SK-N-MC (cell line): ENCODE results near the gene SNAPC2.

Experiments used
- EZH2 ChIP-seq: fragments of 200-600 bp; sonication (generic); IDR thresholded peaks from one replicate; pipeline ENCODE4 v1.6.1; 2017; ENCODE audit warnings: antibody characterized with exemption
- FOXP2 ChIP-seq: optimal IDR thresholded peaks from 2 replicates; pipeline ENCODE3; 2011; ENCODE audit warnings: mild to moderate bottlenecking, moderate library complexity; ENCODE audit not compliant: insufficient read depth; ENCODE audit errors: extremely low read length, control extremely low read depth
- POLR2AphosphoS5 ChIP-seq: IDR thresholded peaks from 2 replicates; pipeline ENCODE4 v1.6.1; 2012; ENCODE audit warnings: mild to moderate bottlenecking, low read depth, low read length, borderline replicate concordance

DNA sequence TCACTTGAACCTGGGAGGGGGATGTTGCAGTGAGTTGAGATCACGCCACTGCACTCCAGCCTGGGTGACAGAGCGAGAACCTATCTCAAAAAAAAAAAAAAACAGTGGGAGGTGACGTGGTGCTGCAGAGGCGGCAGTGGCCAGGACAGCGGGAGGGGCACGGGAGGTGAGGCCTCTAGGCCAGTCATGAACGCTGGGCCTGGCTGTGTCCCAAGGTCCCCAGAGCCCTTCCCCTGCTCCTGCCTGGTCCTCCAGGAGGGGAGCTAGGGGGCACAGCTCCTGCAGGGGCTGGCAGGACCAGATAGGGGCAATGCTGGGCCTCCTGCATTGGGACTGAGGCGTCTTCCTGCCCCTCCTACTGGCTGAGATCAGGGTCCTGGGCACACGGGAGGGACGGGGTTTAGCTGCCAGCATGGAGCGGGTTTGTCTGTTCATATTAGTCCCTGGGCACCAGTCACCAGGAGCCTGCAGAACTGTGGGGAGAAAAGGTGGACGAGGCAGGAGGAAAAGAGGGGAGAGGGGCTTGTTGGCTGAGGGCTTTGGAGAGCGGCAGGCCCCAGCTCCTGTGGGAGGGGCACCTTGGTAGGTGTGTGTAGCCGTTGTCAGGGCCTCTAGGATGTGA is 11.9 kb upstream of the SNAPC2 start:
- no peak for TF ChIP-seq POLR2AphosphoS5
- no peak for TF ChIP-seq EZH2
- no peak for TF ChIP-seq FOXP2
